Measurements from ENCODE around the gene NPAS2.

The NPAS2 gene

DNA sequence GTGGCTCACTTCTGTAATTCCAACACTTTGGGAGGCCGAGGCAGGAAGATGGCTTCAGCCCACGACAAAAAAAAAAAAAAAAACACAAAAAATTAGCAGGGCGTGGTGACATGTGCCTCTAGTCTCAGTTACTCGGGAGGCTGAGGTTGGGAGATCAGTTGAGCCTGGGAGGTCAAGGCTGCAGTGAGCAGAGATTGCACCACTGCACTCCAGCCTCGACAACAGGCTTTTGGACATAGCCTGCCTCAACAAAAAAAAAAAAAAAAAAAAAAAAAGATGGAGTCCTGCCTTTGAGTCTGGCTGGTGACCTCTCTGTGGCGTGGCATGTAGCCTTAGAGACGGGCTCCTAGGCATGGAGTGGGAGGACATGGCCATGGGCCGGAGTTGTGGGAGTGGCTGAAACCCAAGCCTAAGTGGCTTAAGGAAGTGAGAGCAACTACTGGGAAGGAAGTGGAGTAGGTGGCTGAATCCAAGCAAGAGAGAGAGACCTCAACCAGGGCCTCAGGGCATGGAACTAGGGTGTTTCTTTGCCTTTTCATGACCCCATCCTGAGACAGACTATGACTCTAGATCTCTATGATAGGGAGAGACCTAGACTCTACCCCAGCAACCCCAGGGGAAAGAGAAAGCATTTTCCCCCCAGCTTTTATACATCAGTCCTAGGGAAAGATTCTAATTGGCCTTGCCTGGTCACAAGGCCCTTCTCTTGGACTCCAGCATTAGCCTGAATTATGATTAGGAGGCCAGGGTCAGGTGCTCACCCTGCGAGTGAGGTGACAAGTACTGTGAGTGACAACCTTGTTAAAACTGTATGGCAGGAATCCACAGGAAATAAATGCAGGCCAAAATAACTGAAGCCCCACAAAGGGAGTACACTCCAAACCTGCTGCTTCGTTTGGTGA lies 34.2 kb downstream of the NPAS2 start:
- DNase-seq (ENCODE audit: low read depth in 2 of 3, low spot score in 1 of 3), result no peak

DNA sequence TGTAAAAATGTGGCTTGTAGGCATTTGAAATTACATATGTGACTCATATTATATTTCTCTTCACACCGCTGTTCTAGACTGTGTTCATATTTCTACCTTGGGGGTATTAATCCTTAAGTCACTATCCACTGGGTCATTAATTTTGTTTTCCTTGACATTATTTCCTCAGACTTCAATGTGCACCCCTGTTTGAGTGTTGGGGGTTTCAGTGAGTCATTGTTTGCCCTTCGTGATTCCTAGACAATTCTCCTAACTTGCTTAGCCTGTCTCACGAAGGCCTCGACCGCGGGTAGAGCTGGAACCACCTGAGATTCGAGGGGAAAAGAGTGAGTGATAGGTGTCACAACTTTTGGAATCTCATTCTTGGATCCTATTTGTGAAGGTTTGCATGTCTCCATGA lies 35.1 kb downstream of the NPAS2 start:
- no peak for DNase-seq (ENCODE audit: low read depth in 2 of 3, low spot score in 1 of 3)

DNA sequence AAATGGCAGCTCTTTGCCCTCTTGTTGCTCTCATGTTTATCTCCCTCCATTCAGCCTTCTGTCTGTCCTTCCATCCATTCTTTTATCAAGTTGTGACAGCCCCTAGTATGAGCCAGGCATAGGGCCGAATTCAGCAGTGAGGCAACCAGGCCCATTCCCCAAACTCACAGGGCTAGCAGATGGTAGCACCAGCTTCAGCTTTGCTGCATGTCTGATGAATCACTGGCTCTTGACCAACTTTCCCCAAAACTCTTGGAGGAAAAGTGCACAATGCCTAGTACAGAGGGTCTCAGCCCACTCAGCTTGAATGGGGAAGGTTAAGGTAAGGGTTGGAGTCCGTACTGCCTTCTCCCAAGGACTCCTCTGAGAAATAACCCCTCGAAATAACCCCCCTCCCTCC lies 35.7 kb downstream of the NPAS2 start:
- DNase-seq (ENCODE audit: low read depth in 2 of 3, low spot score in 1 of 3), result no peak

DNA sequence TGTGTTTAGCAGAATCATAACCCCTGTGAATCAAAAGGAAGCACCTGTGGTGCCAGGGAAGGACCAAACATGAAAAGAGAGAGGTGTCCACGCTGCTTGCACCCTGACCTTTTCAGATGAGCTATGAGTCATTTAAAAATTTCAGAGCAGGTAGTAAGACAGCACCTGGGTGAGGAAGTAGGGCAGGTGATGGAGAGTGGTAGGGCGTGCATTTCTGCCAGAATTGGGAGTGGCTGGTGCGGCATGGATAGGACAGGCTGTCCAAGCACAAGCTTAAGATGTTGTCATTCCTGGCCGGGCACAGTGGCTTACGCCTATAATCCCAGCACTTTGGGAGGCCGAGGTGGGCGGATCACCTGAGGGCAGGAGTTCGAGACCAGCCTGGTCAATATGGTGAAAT lies 36.8 kb downstream of the NPAS2 start:
- DNase-seq (ENCODE audit: low read depth in 2 of 3, low spot score in 1 of 3), result no peak

DNA sequence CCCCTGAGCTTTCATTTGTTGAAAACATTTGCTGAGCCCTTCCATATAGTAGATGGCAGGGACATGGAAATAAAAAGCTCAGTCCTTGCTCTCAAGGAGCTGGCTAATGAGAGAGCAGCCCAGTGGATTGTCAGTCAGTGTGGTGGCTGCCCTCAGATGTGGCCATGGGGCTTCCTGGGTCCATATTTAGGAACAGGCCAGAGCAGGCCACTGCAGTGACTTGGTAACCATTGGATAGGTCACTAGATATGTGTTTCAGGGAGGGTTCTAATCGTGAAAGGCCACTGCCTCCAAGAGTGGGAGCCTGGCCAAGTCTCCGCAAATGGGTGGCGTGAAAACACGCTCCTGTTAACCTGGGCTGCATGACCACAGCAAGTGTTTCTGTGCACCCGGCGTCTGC lies 37.4 kb downstream of the NPAS2 start:
- DNase-seq (ENCODE audit: low read depth in 2 of 3, low spot score in 1 of 3), result no peak

DNA sequence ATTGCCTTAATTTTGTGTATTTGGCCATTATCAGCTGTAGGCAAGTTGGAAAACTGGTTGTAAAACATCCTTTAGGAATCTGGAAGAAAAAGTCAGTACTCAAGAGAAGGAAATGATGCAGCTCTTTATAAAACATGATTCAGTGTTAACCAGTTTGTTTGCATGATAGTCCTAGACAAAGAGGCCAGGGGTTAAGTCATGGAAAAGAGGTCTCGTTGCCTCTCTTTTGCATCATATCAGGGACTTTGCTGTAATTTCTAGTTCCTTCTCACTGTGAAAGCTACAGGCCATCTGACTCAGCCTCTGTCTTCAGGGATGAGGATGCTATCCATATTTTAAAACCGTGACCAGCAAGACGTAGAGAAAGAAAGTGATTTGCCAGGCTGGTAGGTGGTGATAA lies 38.0 kb downstream of the NPAS2 start:
- DNase-seq (ENCODE audit: low read depth in 2 of 3, low spot score in 1 of 3), result no peak

DNA sequence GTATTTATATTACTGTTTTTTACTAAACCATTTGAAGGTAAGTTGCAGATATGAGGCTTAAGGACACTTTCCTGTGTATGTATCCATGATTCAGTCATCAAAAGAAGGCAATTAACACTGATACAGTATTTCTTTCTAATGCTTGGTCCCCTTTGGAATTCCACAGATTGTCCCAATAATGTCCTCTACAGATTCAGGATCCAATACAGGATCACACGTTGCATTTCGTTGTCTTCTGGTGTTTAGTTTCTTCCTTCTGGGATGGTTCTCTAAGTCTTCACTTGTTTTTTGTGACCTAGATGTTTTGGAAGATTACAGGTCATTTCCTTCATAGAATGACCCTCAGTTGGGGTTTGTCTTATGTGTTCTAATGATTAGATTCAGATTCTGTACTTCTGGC lies 40.0 kb downstream of the NPAS2 start:
- DNase-seq (ENCODE audit: low read depth in 2 of 3, low spot score in 1 of 3), result no peak

DNA sequence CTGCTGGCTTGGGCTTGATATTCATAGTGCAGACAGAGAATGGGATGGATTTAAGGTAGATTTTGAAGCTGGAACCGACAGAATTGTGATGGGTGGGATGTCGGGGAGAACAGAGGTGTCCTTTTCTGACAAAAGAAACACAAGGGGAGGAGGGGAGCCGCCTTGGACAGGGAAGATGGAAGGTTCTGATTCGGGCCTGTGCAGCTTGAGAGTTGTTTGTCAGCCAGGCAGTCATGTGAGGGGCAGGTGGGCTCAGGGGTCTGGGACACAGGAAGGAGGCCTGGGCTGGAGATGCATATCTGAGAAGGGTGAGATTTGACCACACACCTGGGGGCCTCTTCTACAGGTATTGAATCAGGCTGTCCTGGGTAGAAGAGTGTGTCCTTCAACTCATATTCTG lies 41.4 kb downstream of the NPAS2 start:
- DNase-seq (ENCODE audit: low read depth in 2 of 3, low spot score in 1 of 3), result no peak

DNA sequence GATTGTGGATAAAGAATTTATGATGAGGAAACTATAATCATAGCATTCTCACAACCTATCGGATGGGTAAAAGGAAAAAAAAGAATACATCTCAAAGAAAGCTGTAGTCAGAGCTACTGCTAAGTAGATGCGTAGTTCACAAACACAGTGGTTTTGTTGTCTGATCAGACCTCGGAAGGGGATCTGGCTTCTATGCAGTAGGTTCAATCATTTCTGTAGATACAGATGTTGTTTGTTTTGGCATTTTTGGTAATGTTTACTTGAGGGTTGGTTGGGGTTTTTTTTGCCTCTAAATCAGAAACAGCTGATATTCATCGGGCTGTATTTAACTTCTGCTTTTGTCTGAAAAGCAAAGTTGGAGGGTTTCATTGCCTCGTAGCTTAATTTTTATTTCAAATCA lies 42.1 kb downstream of the NPAS2 start:
- no peak for DNase-seq (ENCODE audit: low read depth in 2 of 3, low spot score in 1 of 3)

DNA sequence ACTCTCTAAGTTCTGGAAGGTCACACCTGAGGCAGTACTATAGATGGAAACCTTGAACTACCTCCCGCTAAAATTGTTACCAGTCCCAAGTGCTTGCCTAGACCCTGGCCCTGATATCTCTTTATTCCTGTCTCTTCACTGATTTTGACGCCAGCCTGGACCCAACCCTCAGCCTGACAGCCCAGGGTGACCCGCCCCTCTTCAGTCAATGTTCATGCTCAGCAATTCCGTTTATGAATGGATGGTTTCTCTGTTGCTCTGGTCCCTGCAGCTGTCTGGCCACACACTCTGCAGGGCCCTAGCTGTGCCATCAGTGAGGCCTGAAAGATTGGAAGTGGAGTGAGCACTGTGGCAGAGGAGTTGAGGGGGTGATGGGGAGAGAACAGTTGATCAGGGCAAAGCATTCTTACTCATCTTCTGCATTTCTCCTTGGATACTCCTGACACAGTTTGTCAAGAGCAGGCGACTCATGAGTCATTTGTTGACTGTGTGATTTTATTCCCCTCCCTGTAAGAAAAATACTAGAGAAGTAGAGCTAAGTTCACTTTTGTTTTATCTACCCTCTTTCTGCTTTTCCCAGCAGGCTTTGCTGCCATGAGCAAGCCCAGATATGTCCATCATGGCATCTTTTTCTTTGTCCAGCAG lies 46.0 kb downstream of the NPAS2 start:
- no peak for DNase-seq (ENCODE audit: low read depth in 2 of 3, low spot score in 1 of 3)

DNA sequence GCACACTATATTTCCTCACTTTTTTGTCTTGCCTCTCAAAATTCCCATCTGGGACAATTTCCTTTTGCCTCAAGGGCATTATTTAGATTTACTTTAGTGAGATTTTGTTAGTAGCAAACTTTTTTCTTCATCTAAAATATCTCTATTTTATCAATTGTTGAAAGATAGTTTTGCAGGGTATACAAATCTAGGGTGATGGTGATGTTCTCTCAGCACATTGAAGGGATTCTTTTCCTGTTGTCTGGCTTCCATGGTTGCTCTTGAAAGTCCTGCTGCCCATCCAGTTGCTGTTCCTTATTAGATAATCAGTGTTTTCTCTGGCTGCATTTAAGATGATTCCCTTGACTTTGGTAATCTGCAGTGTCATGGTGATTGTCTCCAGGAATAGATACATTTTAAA lies 48.1 kb downstream of the NPAS2 start:
- DNase-seq (ENCODE audit: low read depth in 2 of 3, low spot score in 1 of 3), result no peak

DNA sequence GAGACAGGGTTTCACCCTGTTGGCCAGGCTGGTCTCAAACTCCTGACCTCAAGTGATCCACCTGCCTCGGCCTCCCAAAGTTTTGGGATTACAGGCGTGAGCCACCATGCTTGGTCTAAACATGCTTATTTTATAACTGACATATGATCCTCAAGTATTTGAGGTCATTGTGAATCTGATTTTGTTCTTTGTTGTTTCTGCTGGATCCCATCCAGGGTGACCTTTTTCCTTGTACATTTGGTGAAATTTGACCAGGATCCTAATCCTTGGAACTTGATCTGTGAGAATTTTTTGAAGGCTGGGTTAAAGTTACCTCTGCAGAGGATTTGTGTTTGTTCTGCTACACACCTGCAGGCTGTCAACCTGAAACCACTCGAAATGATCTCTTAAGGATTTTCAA lies 49.2 kb downstream of the NPAS2 start:
- DNase-seq (ENCODE audit: low read depth in 2 of 3, low spot score in 1 of 3), result no peak

DNA sequence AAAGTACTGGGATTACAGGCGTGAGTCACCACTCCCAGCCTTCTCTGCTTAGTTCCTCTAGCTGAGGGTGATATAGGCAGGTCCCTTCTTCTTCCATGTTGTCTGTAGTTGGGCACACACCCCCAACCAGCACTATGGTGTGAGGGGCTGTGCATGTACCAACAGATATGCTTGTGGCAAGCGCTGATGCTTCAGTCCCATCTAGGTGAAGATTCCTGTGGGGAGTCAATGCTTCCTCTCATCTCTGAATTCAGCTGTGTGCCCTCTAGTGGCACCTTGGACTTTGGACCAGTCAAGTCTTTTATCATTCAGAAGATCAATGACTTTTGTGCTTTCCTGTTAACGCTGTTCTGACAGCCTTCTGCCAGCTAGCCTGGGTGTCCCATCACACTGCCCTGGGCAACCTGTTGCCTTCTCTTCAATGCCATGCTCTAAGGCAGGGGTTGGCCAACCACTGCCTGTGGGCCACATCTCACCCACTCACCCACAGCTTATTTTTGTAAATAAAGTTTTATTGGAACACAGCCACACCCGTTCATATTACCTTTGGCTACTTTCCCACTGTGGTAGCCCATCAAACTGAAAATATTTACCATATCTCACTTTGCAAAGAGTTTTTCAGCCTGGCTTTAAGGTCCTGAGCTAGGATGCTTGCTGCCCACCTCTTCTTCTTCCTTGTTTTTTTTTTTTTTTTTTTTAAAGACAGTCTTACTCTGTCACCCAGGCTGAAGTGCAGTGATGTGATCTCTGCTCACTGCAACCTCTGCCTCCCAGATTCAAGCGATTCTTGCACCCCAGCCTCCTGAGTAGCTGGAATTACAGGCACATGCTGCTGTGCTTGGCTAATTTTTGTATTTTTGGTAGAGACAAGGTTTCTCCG lies 51.0 kb downstream of the NPAS2 start:
- no peak for DNase-seq (ENCODE audit: low read depth in 2 of 3, low spot score in 1 of 3)

DNA sequence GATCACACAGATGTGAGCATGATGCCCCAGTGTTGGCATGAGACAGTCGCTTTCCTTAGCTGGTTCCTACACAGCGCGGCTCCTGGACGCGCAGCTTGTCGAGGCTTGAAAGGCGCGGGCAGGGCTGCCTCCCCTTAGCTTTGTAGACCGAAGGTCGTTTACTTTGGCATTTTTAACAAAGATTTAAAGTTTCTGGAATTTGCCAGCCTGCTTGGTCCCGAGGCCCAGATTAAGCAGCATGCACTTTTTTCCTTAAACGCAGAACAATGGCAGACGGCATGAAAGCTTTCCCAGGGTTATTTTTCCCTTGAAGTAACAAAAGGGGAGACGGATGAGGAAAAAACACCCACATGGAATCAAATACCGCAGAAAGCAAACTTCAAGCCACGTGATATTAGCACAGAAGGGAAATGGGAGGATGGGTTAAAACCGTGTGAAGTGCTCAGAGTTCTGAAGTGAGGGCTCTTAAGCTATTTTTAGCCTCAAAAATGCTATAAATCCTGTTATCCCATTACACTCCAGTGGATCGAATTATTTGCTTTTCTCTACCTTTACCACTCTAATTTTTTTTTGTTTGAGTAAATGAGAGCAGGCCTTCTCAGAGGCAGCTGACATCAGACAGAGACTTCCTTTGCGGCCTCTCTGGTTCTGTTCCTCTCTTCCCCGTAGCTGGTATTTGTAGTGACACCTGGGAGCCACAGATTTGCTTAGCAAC lies 55.7 kb downstream of the NPAS2 start:
- DNase-seq (ENCODE audit: low read depth in 2 of 3, low spot score in 1 of 3), result no peak

DNA sequence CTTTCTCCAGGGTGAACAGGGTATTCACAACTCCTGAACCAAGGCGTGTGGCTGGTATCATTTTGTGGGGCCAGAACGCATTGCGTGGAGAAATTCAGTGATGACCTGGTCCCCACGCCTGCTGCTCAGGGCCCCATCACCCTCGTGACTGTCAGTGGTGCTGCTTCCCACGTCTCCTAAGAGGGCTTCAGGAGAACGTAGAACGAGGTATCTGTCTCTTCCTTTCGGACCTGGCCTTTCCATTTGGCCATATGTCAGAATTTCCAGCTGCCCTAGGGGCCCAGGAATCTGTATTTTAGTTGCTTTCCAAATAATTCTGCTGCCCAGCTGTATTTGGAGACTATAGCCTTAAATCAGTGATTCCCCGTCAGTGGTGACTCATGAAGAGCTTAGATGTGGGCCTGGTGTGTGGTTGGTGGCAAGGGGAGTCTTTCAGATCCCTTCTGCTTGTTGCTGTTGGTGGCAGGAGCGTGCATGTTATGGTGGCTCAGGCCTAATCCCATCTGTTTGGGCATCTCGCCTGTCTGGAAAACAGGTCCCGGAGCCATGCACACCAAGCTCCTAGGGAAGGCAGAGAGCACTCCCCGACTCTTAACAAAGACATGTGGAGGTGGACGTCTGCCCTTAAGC lies 56.4 kb downstream of the NPAS2 start:
- peak in 1 of 3 donors; percentile 14 for DNase-seq (ENCODE audit: low read depth in 2 of 3, low spot score in 1 of 3)

DNA sequence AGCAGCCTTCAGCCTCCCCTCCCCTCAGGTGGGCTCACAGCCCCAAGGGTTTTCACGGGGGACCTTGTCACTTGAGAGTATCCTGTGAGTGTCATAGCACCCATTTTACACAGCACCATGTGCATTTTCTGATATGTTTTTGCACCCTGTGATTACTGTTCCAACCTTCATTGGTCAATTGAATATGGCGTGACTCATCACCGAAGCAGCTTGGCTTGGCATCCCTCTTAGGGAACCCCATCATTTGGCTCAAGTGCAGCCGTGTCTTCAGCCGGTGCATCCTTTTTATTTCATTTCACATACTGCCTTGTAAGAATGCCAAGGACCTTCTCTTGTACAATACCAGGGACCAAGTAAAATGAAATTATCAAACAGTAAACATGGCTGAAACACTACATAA lies 57.6 kb downstream of the NPAS2 start:
- no peak for DNase-seq (ENCODE audit: low read depth in 2 of 3, low spot score in 1 of 3)

DNA sequence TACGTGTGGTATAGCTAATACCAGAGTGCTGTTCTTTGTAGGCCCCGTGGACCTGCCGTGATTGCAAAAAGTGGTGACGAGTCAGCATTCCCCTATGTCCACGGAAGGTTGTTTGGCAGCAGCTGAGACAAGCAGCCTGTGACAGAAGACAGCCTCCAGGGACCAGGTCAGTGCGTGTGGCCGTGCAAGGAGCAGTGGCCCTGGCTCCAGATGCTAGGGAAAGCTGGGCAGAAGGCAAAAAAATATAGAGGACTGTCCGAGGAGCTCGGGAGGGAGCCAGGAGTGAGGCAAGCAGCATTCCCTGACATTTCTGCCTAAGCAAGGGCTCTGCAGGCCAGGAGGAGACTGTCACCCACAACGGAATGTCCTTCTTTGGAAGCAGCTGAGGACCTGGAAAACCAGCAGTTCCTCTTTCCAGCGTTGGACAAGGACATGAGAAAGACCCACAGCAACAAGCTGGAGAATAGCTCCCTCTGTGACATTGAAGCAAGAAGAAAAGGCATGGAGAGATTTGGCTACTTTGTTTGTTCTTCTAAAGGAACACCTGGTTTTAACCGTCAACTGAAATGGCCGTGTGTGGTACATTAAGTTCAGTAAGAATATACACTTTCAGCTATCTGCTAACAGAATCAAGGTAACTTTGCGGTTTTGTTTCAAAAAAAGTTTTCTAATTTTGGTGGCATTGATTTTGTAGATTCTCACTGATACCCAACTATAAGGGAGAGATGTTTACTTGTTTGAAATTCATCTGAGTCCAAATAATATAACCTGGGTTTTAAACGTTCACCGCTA lies 58.3 kb downstream of the NPAS2 start:
- no peak for DNase-seq (ENCODE audit: low read depth in 2 of 3, low spot score in 1 of 3)

DNA sequence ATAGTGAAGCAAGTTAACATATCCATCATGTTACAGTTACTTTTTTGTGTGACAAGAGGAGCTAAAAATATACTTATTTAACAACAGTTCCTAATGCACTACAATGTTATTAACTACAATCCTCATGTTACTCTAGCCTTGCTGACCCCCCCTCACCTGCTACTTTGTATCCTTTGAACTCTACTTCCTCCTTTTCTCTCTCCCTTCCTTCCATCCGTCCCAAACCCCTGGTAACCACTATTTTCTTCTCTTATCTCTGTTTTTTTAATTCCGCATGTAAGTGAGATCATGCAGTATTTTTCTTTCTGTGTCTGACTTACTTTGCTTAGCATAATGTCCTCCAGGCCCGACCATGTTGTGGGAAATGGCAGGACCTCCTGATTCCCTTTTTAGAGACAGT lies 59.4 kb downstream of the NPAS2 start:
- no peak for DNase-seq (ENCODE audit: low read depth in 2 of 3, low spot score in 1 of 3)

DNA sequence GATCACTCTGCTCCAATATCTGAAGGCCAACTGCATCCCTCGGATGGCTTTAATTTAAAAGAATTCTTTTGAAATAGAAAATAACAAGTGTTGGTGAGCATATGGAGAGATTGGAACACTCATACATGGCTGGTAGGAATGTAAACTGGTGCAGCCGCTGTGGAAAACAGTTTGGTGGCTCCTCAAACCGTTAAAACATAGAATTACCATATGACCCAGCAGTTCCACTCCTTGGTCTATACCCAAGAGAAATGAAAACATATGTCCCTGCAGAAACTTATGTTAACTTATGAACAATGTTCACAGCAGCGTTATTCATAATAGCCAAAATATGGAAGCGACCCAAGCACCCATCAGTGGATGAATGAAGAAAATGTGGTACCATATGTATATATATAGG lies 60.1 kb downstream of the NPAS2 start:
- DNase-seq (ENCODE audit: low read depth in 2 of 3, low spot score in 1 of 3), result no peak

DNA sequence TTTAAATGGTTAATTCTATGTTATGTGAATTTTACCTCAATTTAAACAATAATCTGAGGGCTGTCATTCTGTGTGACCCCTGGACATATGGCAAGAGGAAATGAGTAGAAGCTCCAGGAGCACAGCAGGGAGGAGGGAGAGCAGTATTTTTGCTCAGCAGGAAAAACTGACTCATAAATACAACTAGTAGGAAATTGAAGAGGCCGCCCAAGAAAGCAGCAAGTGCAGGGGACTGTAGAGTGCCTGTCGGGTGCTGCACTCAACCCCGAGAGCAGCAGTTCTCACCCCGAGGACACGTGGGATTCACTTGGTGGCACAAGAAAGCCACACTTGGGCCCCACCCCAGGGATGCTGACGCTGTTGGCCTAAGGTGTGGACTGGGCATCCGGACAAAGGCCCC lies 60.8 kb downstream of the NPAS2 start:
- DNase-seq (ENCODE audit: low read depth in 2 of 3, low spot score in 1 of 3), result no peak
